Fibroblast of mammary gland (primary cell): Measurements from ENCODE around the gene GALNT10.
A peak's percentile ranks its signal among the peaks of the same experiment; 100 is the strongest.

ENCODE experiments used
- DNase-seq: peaks from one replicate; pipeline ENCODE4 v3.0.0-alpha.2; 2010; ENCODE audit warnings: low read depth
- H3K4me3 ChIP-seq: 2 replicates; pipeline ENCODE4 v1.5.1; 2011; ENCODE audit warnings: low read depth, mild to moderate bottlenecking, low read length, moderate library complexity; ENCODE audit not compliant: control insufficient read depth
- CTCF ChIP-seq: conservative IDR thresholded peaks from 2 replicates; pipeline ENCODE4 v1.5.1; 2011; ENCODE audit warnings: low read depth, low read length, inconsistent platforms; ENCODE audit not compliant: control insufficient read depth, insufficient read depth

The GALNT10 gene

GRCh38 chr5:154198611-154199230 lies 8.2 kb downstream of the GALNT10 start:
- no peak overlapping the region for H3K4me3 ChIP-seq
- no peak for TF ChIP-seq CTCF
- DNase-seq: peak; percentile 69

GRCh38 chr5:154199263-154199662 lies 8.7 kb downstream of the GALNT10 start:
- no peak for DNase-seq
- TF ChIP-seq CTCF: no peak
- H3K4me3 ChIP-seq: no peak overlapping the region

- TF ChIP-seq CTCF: no peak
- no peak for DNase-seq
- no peak overlapping the region for H3K4me3 ChIP-seq
Observed at GRCh38 chr5:154199671-154200220, 9.2 kb downstream of the GALNT10 start.

- no peak for TF ChIP-seq CTCF
- H3K4me3 ChIP-seq: no peak overlapping the region
- DNase-seq: no peak
Observed at GRCh38 chr5:154200221-154200620, 9.7 kb downstream of the GALNT10 start.

GRCh38 chr5:154201108-154201769 lies 10.7 kb downstream of the GALNT10 start:
- no peak overlapping the region for H3K4me3 ChIP-seq
- no peak for TF ChIP-seq CTCF

GRCh38 chr5:154202379-154203260 lies 12.1 kb downstream of the GALNT10 start:
- no peak for DNase-seq
- H3K4me3 ChIP-seq: no peak overlapping the region
- no peak for TF ChIP-seq CTCF

More at GRCh38 chr5:154201108-154201769, 10.7 kb downstream of the GALNT10 start:
- DNase-seq: no peak
